ENCODE measurements around the gene GASK1A. TPM values are rescaled to one million over a fixed set of nuclear protein-coding genes. Genes with fewer than 3 reads are reported as not detected.

Gene GASK1A
- total and polyA plus RNA-seq, 2 donors (not counting 3 experiments of a cell fraction or from before 2014, with no cell fraction given) = 0.04 TPM; not detected in 1

DNA sequence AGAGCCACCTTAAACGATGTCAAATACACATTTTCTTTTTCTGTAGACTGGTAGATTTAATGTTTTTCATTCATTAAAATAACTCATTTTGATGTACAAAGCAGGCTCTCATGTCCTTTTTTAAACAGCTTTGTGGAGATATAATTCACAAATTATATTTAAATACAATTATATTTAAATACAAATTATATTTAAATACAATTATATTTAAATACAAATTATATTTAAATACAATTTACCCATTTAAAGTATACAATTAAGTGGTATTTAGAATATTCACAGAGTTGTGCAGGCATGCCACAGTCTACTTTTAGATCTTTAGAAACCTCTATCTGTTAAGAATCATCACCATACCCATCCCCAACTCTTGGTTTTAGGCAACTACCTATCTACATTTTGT, 36.4 kb upstream of the GASK1A start:
- no peak overlapping the region for H3K27ac ChIP-seq (ENCODE audit: insufficient read depth, low read depth, low read length)
- peaks cover 0 to 5% of the 10 kb centered on the region in 2 experiments for H3K27me3 ChIP-seq (ENCODE audit: control insufficient read depth in 2 of 2, insufficient read depth in 2 of 2, low read length in 2 of 2)
- no peak for DNase-seq (ENCODE audit: low read depth, low spot score)
- intact Hi-C loops (cut with micrococcal nuclease) (loop anchor here (1.0 kb wide), 1 partner anchor 50 kb away; no protein-coding TSS in a partner anchor), dilution Hi-C loops (cut with MboI; ENCODE audit: extremely low pct_ligation_motif_present, low sequenced_read_pairs) (no loop called here)
- no peak overlapping the region for H3K4me2 ChIP-seq (ENCODE audit: insufficient read depth, low read length)
- CTCF ChIA-PET = interaction anchor here (1.1 kb wide), 1 partner anchor 19 kb away, joined by 4 read pairs; no protein-coding TSS in a partner anchor
- H3K79me2 ChIP-seq (ENCODE audit: control insufficient read depth, insufficient read depth, low read length) = no peaks in the 10 kb centered on the region
- FAIRE-seq = no peak
- no peak for TF ChIP-seq FOS (IDR thresholded peaks at IDR 0.05; ENCODE audit: borderline replicate concordance, insufficient read depth, low read length)
- no peaks in the 10 kb centered on the region for H3K4me1 ChIP-seq (ENCODE audit: control insufficient read depth, extremely low read depth, insufficient read depth, low read length)
- no peaks in the 10 kb centered on the region for H3K36me3 ChIP-seq (ENCODE audit: control insufficient read depth in 2 of 2, extremely low read depth in 1 of 2, insufficient read depth in 2 of 2, low read length in 2 of 2)
- H3K9me1 ChIP-seq (replicated peaks; ENCODE audit: control insufficient read depth, extremely low read depth, insufficient read depth, low read length) = no peaks in the 10 kb centered on the region
- POLR2A ChIA-PET = no interaction called here
- no TSS peak for BruUV-seq (replicated peaks)
- no peak overlapping the region for H3K4me3 ChIP-seq (replicated peaks in 1 of 3; ENCODE audit: insufficient read depth in 1 of 3, low read depth in 1 of 3, low read length in 3 of 3)
- no peak overlapping the region for H2AFZ ChIP-seq (ENCODE audit: low read depth, low read length)
- H3K9ac ChIP-seq (replicated peaks; ENCODE audit: extremely low read depth, insufficient read depth, low read length) = no peak overlapping the region
- H3K9me3 ChIP-seq (replicated peaks; ENCODE audit: control insufficient read depth, insufficient read depth, low read length) = no peaks in the 10 kb centered on the region
- H4K20me1 ChIP-seq (replicated peaks; ENCODE audit: control insufficient read depth, extremely low read depth, insufficient read depth, low read length) = no peaks in the 10 kb centered on the region

DNA sequence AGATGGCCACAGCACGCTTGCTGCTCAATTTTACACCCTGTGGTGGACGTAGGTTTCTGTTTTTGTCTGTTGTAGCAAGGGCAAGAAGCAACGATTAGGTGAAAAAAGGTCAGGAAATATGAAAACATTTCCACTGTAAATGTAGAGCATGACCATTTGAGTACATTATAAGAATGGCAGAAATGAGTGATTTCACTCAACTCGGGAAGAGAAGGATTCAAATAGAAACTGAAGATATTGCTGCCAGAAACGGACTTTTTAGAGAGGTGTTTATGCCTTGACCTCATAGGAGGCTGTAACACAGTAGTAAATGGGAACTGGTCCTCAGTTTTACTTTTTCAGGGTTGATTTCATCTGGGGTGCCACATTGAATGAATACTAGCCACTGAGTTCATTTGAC, 33.1 kb upstream of the GASK1A start:
- dilution Hi-C loops (cut with MboI; ENCODE audit: extremely low pct_ligation_motif_present, low sequenced_read_pairs) = no loop called here
- TF ChIP-seq, protein P1, sequence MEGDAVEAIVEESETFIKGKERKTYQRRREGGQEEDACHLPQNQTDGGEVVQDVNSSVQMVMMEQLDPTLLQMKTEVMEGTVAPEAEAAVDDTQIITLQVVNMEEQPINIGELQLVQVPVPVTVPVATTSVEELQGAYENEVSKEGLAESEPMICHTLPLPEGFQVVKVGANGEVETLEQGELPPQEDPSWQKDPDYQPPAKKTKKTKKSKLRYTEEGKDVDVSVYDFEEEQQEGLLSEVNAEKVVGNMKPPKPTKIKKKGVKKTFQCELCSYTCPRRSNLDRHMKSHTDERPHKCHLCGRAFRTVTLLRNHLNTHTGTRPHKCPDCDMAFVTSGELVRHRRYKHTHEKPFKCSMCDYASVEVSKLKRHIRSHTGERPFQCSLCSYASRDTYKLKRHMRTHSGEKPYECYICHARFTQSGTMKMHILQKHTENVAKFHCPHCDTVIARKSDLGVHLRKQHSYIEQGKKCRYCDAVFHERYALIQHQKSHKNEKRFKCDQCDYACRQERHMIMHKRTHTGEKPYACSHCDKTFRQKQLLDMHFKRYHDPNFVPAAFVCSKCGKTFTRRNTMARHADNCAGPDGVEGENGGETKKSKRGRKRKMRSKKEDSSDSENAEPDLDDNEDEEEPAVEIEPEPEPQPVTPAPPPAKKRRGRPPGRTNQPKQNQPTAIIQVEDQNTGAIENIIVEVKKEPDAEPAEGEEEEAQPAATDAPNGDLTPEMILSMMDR (IDR thresholded peaks at IDR 0.05; ENCODE audit: extremely low read depth in 1 of 2, insufficient read depth in 1 of 2, low read depth in 1 of 2, low read length in 2 of 2) = no peak
- TF ChIP-seq JUN (IDR thresholded peaks at IDR 0.05; ENCODE audit: borderline replicate concordance, insufficient read depth, insufficient read length, low read depth) (no peak), EZH2 (IDR thresholded peaks at IDR 0.05; ENCODE audit: borderline replicate concordance, low read depth, low read length, severe bottlenecking) (no peak), POLR2A (IDR thresholded peaks at IDR 0.05; ENCODE audit: low read depth, low read length) (no peak), POLR2AphosphoS5 (IDR thresholded peaks at IDR 0.05; ENCODE audit: insufficient read depth, low read depth, low read length) (no peak), FOS (IDR thresholded peaks at IDR 0.05; ENCODE audit: borderline replicate concordance, insufficient read depth, low read length) (no peak), MYC (IDR thresholded peaks at IDR 0.05; ENCODE audit: low read depth, low read length) (no peak), GATA2 (IDR thresholded peaks at IDR 0.05; ENCODE audit: insufficient read depth, insufficient read length, low read depth, low read length) (no peak)
- TF ChIP-seq, protein P2, sequence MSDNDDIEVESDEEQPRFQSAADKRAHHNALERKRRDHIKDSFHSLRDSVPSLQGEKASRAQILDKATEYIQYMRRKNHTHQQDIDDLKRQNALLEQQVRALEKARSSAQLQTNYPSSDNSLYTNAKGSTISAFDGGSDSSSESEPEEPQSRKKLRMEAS (IDR thresholded peaks at IDR 0.05; ENCODE audit: insufficient read depth, insufficient read length) = no peak
- no peak for DNase-seq (ENCODE audit: low read depth, low spot score)

More for the DNA sequence above, 33.1 kb upstream of the GASK1A start:
- no peaks in the 10 kb centered on the region for H3K36me3 ChIP-seq (ENCODE audit: control insufficient read depth in 2 of 2, extremely low read depth in 1 of 2, insufficient read depth in 2 of 2, low read length in 2 of 2)
- FAIRE-seq = no peak
- ChIA-PET CTCF (interaction anchor here (2.1 kb wide), 1 partner anchor 16 kb away, joined by 10 read pairs; no protein-coding TSS in a partner anchor), POLR2A (no interaction called here)
- H3K4me3 ChIP-seq (replicated peaks in 1 of 3; ENCODE audit: insufficient read depth in 1 of 3, low read depth in 1 of 3, low read length in 3 of 3) = no peak overlapping the region
- H3K4me1 ChIP-seq (ENCODE audit: control insufficient read depth, extremely low read depth, insufficient read depth, low read length) = no peaks in the 10 kb centered on the region
- H2AFZ ChIP-seq (ENCODE audit: low read depth, low read length) = no peak overlapping the region
- no peaks in the 10 kb centered on the region for H4K20me1 ChIP-seq (replicated peaks; ENCODE audit: control insufficient read depth, extremely low read depth, insufficient read depth, low read length)
- H3K9me1 ChIP-seq (replicated peaks; ENCODE audit: control insufficient read depth, extremely low read depth, insufficient read depth, low read length) = no peaks in the 10 kb centered on the region
- H3K27ac ChIP-seq (ENCODE audit: insufficient read depth, low read depth, low read length) = no peak overlapping the region
- no peak overlapping the region for H3K9ac ChIP-seq (replicated peaks; ENCODE audit: extremely low read depth, insufficient read depth, low read length)
- H3K27me3 ChIP-seq (ENCODE audit: control insufficient read depth in 2 of 2, insufficient read depth in 2 of 2, low read length in 2 of 2) = peaks cover 0 to 5% of the 10 kb centered on the region in 2 experiments
- H3K9me3 ChIP-seq (replicated peaks; ENCODE audit: control insufficient read depth, insufficient read depth, low read length) = no peaks in the 10 kb centered on the region
- BruUV-seq (replicated peaks) = no TSS peak
- no peak overlapping the region for H3K4me2 ChIP-seq (ENCODE audit: insufficient read depth, low read length)
- intact Hi-C loops (cut with micrococcal nuclease) = no loop called here
- no peaks in the 10 kb centered on the region for H3K79me2 ChIP-seq (ENCODE audit: control insufficient read depth, insufficient read depth, low read length)

Data from endothelial cell of umbilical vein (primary cell).